ENCODE results near the gene ITPR1. TPM values are rescaled to one million over a fixed set of nuclear protein-coding genes. Genes with fewer than 3 reads are reported as not detected.

Gene ITPR1
- total RNA-seq, 1 experiment from 2014 or later: 3.6 TPM

- DNase-seq (ENCODE audit: low spot score): no peak
Observed at GRCh38 chr3:4774531-4774930, 281.4 kb downstream of the ITPR1 start.

DNA sequence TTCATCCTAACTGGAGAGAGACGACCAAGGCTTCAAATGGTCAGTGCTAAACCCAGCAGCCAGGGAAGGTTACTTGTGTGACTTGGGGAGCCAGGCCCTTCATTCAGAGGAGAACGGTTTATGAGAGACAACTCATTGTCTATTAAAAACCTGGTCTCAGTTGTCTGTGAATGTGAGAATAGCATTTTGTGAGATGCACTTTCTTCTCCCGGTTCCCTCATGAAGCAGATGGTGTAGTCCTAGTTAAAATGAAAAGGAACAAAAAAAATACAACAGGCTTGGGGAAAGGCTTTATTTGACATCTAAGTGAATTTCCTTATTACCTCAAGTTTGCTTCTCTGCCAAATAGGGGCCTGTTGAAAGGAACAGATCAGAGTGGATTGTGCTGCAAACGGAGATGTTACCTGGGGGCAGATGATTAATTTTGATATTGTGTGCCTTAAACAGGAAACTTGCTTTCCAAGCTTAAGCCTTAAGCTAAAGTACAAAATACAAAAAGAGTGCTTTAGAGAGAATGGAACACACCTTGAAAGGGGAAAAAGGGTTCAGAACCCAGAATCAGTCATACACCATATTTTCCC lies 283.3 kb downstream of the ITPR1 start:
- DNase-seq (ENCODE audit: low spot score): no peak

DNA sequence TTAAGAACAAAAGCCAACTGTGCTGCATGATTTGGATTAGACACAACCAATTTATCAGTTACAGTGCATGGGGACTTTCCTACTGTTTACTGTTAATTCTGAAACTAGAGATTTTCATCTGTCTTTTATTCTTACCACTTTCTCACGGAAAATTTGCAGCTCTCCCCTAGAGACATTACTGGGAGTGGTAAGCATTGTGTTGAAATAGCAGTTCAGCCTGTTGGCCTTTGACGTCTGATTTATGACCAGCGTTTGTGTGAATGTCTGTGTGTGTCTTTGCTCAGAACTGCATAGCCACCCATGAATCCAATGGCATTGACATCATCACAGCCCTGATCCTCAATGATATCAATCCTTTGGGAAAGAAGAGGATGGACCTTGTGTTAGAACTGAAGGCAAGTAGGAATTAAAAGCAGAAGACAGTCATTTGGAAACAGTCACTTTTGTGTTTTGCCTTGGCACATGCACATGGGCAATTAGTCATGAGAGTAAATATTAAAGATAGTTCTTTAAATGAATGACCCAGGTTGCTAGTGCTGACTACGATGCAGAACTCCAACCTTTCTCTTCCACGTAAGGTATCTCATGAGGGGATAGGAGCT lies 283.9 kb downstream of the ITPR1 start:
- DNase-seq (ENCODE audit: low spot score): no peak

GRCh38 chr3:4778119-4778518 lies 285.0 kb downstream of the ITPR1 start:
- no peak for DNase-seq (ENCODE audit: low spot score)

GRCh38 chr3:4778740-4779139 lies 285.6 kb downstream of the ITPR1 start:
- DNase-seq (ENCODE audit: low spot score): no peak

- DNase-seq (ENCODE audit: low spot score): no peak
Observed at GRCh38 chr3:4780545-4780957, 287.4 kb downstream of the ITPR1 start.

DNA sequence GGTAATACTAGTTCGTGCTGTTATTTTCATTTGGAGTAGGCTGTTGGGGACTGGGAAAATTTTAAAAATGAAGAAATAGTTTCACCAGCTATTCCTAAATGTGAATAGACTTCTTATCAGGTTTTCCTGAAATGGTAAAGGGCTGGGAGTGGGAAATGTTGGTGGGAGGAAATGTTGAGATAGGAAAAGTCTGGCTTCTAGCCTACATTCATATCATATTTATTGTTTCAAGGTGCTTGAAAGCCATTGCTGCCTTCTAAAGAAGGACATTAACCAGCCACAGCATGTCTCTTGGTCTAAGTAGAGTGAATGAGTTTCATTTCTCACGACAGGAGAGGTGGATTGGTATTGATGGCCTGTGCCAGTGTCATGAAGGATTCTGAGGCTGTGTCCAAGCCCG lies 288.9 kb downstream of the ITPR1 start:
- DNase-seq (ENCODE audit: low spot score): no peak

DNA sequence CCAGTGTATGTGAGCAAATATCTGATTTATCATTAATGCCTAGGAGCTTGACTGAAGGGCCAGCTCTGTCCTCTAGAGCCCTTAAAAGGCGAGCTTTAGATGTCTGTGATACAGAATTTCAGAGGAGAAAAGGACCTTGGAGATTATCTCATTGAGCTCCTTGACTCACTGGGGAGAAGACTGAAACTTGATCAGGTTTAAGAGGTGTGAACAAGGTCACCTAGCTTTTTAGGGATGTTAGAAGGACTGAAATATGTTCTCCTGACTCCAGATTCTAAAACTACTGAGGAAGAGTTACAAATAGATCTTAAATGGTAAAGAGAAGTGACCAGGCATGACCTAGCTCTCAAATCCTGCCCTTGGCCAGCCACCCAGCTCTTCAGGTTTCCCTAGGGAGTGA lies 292.4 kb downstream of the ITPR1 start:
- DNase-seq (ENCODE audit: low spot score): no peak

DNA sequence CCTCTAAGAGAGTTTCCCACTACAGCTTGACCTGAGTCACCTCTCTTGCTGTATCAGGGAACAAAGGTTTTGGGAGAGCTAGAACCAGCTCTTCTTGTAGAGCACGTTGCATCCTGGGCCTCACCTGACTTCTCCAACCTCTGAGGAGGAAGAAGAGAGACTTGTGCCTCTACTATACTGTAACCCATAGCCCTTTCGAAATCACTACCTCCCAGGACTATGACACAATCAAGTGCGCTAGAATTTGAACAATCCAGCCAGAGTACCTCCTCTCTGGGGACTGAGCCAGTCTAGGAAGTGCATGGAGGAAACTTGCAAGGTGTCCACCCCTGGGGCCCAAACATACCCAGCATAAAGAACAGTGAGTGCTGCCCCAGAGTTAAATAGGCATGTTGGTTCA lies 293.3 kb downstream of the ITPR1 start:
- DNase-seq (ENCODE audit: low spot score): no peak

GRCh38 chr3:4791358-4791757 lies 298.2 kb downstream of the ITPR1 start:
- DNase-seq (ENCODE audit: low spot score): no peak

- no peak for DNase-seq (ENCODE audit: low spot score)
Observed at GRCh38 chr3:4793311-4793710, 300.2 kb downstream of the ITPR1 start.

DNA sequence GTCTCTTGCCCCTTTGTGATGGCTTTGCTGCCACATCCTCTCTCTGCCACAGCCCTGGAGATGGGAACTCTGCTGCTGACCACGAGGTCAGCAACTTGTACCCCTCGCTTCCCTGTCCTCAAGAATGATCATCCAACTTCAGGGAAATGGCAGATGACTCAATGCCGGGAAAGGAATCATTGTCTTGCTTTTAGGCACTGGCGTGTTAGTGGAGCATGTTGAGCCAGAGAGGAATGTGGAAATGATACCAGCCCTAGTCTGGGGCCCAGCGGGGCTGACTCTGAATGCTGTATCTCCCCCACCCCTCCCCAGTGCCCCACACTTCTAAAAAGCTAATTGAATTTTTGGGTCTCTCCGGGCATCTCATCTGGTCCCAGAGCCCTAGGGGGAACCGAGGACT lies 301.2 kb downstream of the ITPR1 start:
- no peak for DNase-seq (ENCODE audit: low spot score)

GRCh38 chr3:4794798-4795197 lies 301.6 kb downstream of the ITPR1 start:
- DNase-seq (ENCODE audit: low spot score): no peak

GRCh38 chr3:4795905-4796304 lies 302.8 kb downstream of the ITPR1 start:
- no peak for DNase-seq (ENCODE audit: low spot score)

DNA sequence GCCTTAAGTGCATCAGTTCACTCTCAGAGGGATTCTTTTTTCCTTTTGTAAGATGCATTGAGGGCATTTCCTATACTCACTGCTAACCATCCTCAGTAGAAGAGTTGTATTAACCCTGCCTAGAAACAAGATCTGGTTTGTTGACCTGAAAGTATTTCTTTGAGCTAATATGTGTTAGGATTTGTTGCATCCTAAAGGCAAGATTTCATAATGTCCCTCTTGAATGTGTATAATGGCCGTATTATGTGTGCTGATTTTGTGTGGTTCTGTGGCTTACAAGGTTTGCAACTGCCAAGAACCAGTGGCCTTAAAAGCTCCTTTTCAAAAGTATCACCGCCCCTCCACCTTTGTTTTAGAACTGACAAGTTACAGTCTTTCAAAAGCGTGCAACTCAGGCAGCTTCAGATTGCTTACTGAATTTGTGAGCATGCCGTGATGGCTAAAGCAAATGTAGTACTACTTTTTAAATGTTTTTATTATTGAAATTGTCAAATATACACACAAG lies 304.1 kb downstream of the ITPR1 start:
- DNase-seq (ENCODE audit: low spot score): no peak

DNA sequence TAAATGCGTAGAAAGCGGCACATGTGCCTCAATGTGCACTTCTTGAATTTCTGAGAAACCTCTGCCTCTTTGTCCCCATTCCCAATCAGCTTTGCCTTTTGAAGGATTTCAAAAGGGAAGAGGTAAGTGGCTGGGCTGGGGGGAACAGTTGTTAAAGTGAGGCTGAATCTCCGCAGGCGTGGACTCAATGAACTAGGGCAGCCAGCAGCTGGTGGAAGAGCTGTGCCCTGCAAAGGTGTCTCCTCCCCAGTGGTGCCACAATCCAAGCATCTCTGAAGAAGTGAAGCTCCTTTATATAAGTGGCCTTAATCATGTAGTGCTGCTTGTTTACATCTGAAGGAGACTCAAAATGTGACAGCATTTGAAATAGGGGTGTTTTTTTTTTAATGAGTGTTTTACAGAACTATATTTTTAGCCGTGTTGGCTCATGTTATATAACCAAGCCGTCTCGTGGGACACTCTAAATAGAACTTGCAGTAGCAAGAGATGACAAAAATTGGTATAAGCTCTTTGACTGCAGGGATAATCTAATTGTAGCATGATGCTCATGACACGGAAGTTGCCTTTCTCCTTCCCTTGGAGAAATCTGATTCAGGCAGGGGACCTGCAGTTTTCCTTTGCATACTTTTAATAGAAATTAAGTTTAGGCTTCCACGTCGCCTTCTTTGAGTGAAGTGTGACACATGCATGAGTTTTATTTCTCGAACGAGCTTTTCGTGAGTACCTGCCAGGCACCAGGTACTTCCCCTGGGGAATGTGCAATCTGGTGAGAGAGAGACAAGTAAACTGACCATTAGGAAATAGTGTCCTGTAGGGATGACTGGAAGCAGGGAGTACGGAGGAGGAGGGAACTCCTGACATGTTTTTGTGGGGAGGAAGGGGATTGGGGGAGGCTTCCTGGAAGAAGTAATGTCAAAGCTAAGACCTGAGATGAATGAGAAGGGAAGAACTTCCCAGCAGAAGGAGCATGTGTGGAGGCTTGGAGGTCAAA lies 306.4 kb downstream of the ITPR1 start:
- DNase-seq (ENCODE audit: low spot score): no peak

DNA sequence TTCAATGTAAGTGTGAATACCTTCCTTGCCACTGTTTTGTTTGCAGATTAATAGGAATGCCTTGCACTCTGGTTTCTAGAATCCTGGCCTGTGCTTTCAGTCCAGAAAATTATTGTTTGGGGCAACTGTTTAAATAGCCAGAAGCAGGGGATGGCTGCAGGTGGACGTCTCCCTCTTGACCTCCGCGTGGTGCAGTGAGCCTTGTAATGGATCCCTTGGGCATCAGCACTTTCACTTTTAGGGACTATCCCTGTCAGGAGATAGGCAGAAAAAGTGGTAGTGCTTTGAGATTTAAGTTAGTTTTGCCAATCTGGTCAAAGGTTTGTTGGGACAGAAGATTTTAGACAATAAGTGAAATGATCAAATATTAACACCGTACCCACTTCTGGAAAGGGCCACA lies 307.4 kb downstream of the ITPR1 start:
- DNase-seq (ENCODE audit: low spot score): no peak

DNA sequence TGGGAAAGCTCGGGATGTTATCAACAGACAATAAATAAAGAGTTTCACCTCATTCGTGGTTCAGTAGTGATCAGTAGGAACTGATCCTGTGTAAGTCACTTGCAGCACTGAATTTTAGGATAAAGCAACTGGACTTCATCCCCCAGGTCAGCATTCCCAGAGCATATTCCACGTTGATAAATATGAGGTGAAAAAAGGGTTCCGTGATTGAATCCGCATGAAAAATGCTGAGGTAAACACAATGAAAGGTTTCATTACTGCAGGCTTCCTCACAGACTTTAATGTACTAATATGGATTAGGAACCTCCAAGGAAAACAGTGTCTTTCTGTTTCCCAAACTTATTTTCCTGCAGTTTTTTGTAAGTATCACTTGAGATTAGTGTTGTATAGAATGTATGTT lies 308.7 kb downstream of the ITPR1 start:
- no peak for DNase-seq (ENCODE audit: low spot score)

- DNase-seq (ENCODE audit: low spot score): no peak
Observed at GRCh38 chr3:4802903-4803302, 309.8 kb downstream of the ITPR1 start.

DNA sequence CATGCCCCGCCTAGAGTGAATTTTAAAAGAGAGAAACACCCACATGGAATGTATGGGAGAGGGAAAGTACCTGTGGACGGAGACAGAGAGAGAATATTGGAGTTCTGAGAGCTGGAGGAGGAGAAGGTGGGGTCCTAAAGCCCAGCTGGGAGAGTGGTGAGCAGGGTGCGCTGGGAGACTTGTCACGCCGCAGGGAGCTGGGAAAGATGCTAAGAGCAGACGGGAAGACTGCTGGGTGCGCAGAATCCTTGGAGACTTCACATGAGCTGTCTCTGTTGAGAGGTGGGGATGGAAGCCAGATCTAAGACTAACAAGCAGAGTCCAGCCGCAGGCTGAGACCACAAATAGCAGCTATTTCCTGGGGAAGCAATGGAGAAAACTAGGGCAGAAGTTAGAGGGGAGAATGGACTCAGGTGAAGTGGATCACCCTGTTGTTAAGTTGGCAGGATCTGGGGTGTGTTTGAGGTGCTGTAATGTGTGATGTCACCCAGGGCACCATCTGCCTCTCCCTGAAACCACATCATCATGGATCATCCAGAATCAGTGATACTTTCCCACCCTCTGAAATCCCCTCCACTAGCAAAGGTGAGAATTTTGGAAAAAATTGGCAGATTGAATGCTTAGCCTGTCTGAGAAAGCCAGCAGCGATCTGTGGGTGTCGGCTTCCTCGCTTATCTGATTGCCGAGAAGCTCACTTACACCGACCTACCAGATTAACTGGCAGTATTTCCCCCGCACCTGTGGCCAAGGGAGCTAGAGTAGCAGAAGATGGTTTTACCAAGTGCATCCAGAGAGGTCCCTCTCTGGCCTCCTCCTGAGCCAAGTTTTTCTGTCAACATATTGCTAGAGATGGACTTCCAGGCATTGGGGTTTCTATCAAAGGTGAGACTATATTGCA lies 311.3 kb downstream of the ITPR1 start:
- DNase-seq (ENCODE audit: low spot score): no peak

DNA sequence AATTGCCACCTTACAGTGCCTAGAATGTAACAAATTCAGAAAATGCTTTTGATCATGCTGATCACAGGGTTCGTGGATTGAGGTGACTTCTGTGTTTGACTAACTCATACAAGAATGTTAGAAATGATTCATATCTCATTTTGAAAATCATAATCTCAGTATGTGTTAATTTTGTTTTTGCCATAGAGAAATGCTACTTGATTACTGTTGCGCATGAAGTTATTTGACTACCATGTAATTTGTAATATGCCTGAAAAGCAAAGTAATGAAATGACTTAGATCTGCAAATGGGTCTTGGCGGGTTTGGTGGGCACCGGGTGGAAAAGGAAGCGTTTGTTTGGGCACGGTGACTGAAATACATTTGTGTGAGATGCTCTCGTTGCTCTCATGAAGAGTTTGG lies 312.5 kb downstream of the ITPR1 start:
- no peak for DNase-seq (ENCODE audit: low spot score)

Measured in HT-29 (cell line).